Measurements from ENCODE around the gene SLC9A7.
A peak's percentile ranks its signal among the peaks of the same experiment; 100 is the strongest.
"Not testable (repeated sequence)": the region's sequence is repeated elsewhere in the genome, so short reads cannot be mapped to it uniquely, and the experiment has no call there.

Gene SLC9A7

DNA sequence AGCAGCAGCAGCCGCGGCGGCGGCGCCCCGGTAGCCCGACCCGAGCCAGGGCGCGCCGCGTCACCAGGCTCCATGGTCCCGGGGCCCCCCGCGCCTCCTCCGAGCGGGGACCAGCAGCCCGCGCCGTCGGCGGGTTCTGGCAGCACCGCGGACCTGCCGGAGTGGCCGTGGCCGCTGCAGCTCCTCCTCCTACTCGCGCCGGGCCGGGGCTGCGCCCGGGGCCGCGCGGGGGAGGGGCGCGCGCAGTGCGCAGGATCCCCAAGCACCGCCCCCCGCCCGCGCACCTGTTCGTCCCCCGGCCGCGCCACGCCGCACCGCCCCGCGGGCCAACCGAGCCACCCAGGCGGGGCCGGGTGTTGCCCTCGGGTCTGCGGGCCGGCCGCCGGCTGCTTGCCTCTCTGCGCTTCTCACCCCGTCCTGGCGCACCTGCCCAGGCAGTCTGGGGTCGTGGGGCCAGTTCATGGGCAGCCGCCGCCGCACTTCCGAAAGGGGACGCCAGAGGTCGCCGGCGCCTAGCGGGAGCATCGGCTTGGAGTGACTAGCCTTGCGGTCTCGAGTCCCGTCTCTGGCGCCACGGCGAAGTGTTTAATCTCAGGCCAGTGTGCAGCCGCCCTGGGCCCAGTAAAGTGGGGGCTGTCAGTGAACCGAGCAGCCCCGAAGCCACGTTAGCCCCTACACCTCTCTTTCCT, at the start of gene SLC9A7:
TSS of gene SLC9A7 (minus strand) at position 163 of the 689 bp plus-strand sequence. CDS start at position 74, 89 bp downstream.
- peak; percentile 60 for DNase-seq (ENCODE audit: low spot score)

DNA sequence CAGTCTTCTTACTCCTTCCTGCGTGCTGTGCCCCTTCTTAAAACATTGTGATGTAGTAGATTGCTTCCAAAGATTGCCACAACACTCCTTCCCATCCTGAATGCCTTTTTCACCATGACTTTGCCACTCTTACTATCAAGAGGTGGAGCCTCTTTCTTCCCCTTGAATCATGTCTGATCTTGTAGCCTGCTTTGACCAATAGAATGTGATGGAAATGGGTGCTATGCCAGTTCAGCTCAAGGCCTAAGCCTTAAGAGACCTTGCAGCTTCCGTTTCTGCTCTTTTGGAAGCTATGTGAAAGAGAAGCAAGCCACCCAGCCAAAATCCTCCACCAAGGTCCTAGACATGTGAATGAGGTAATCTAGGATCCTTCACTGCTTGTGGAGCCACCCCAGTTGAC, 46.4 kb upstream of the SLC9A7 start:
- DNase-seq (ENCODE audit: low spot score) = no peak

DNA sequence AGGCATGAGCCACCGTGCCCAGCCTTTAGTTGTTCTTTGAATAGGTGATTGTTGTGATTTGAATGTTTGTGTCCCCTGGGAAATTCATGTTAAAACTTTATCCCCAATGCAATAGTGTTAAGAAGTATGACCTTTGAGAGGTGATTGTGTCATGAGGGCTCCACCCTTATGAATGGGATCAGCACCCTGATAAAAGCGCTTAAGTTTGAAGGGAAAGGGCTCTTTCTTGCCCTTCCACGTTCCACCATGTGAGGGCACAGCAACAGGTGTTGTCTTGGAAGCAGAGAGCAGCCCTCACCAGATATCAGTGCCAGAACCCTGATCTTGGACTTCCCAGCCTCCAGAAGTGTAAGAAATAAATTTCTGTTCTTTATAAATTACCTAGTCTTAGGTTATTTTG, 44.2 kb upstream of the SLC9A7 start:
- no peak for DNase-seq (ENCODE audit: low spot score)

- peak; percentile 26 for DNase-seq (ENCODE audit: low spot score)
These were observed 37.8 kb upstream of the SLC9A7 start for GRCh38 chrX:46796574-46797191.

DNA sequence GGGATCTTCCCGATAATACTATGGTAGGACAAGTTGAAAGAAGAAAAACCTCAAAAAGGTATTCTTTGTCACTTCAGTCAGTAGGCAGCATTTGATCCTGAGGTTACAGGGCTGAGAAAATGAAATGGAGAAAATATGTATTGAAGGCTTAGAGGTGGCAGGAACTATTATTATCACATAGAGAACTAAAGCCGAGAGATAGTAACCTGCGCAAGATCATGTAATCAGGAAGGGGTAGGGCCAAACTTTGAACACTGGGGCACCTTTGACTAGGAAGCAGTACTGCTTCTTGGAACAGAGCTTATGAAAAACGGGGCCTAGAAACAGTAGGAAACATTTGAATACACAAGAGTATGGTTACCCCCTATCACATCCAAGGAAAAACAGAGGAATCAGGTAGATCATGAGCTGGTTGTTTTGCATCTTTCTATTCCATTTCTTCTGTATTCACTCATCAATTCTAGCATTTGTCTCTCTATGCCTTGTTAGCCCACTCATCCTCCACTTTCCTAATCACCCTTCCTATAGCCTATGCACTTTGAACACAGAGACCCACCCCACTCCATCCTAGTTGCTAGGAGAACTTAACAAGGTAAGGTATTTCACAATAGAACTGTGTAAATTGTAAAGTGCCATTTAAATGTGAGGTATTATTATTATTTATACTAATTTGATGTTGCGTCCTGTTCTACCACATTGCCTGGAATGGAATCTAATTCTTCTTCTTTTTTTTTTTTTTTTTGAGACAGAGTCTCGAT, 34.6 kb upstream of the SLC9A7 start:
- DNase-seq (ENCODE audit: low spot score) = no peak

DNA sequence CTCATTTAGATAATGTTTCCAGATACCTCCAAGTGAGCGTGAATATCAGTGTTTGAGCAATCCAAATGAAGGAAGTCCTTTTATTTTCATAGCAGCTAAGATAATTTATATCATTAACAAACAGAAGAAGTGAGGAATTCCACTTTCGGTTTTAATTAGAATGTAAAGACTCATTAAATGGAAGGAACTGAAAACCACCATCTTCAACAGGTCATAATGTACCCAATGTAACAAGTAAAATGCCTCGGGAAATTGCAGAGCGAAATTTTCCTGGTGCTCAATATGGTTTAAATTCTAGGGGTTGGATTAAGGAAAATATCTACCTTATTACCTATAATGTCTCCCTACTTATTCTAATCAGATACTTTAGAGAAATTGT, 33.9 kb upstream of the SLC9A7 start:
- DNase-seq (ENCODE audit: low spot score) = no peak

GRCh38 chrX:46791927-46792809, 33.2 kb upstream of the SLC9A7 start:
- DNase-seq (ENCODE audit: low spot score) = no peak

DNA sequence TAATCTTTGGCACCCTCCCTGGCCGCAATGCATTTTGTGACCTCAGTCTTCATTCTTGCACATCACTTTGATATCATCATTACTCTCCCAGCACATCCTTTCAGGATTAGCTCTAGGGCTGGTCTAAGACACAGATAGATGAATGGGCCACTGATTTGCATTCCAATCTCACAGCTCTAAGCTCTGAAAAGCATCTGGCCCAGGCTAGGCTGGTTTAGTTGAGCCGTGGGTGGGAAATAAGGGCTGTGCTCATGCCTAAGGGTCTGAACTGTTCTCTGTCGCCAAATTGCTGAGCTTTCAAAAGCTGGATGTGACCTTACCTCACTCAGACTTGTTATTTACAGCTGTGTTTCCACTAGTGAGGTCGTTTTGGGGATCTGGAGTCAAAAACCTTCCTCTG, 30.0 kb upstream of the SLC9A7 start:
- DNase-seq (ENCODE audit: low spot score) = no peak

DNA sequence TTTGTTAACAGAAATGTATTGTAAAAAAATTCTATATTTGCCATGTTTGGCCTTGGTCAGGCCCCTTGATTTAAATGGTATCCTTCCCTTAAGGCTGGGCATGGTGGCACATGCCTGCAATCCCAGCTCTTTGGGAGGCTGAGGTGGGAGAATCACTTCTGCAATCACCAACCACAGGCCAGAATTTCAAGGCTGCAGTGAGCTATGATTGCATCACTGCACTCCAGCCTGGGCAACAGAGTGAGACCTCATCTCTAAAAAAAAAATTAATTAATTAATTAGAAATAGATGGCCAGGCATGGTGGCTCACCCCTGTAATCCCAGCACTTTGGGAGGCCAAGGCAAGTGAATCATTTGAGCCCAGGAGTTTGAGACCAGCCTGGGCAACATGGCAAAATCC, 25.5 kb upstream of the SLC9A7 start:
- not testable (repeated sequence) for DNase-seq (ENCODE audit: low spot score)

DNA sequence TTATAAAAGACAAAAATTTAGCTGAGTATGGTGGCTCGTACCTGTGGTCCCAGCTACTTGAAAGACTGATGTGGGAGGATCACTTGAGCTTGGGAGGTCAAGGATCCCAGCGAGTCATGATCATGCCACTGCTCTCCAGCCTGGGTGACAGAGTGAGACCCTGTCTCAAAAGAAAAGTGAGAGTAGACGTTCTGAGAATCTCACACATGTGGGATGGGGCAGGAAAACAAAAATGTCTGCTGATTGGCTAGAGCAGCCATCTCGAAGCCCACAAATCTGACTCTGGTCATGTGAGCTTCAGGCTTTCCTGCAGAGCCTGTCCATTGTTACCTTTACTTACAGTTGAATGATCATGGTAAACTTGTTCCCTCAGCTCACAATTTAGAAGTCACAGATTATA, 23.1 kb upstream of the SLC9A7 start:
- no peak for DNase-seq (ENCODE audit: low spot score)

DNA sequence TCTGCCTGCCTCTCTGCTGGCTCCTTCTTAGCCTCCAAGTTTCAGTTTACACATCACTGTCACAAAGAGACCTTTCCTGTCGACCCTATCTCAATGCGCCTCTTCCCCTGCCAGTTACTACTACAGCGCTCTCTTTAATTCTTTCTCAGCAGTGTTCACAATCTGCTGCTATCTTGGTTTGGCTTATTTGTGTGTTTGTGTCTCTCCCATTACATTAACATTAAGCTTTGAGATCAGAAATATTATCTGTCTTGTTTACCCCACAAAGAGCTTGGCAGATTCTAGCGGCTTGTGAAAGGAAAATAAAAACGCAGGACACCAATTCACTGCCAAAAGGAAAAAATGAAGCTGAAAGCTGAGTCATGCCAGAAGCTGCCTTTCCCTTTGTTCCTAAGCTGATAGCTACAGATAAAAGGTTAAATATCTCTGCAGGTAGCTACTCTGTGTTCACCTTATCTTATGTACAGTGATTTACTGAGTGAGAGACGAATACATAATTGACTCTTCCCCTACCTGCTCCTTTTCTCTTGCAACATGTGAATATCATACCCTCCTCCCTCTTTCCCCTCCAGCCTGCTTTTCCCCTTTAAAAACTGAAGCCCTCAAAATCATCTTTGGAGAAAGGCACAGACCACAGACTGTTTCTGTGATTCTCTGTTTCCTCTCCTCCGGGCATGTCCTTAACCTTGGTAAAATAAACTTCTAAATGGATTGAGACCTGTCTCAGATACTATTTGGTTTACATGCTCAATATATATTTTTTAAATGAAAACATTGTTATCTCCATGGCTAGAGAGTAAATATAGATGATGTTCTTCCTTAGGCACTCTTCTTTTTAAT, 19.3 kb upstream of the SLC9A7 start:
- DNase-seq (ENCODE audit: low spot score) = no peak

DNA sequence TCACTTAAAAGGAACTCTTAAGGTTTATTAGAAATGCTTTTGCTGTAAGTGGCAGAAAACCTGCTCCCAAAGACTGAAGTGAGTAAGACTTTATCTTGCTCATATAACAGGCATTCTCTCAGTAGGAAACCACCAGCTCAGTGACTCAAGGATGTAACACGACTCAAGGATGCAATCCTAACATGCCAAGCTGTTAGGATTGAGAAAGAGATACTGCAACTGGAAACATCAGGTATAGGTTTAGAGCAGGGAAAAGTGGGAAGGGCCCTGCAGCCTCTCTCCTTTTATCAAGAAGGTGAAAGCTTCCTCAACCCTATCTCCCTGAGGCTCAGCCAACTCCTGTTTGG, 11.9 kb upstream of the SLC9A7 start:
- DNase-seq (ENCODE audit: low spot score) = no peak

GRCh38 chrX:46770000-46770816, 11.3 kb upstream of the SLC9A7 start:
- DNase-seq (ENCODE audit: low spot score) = no peak

DNA sequence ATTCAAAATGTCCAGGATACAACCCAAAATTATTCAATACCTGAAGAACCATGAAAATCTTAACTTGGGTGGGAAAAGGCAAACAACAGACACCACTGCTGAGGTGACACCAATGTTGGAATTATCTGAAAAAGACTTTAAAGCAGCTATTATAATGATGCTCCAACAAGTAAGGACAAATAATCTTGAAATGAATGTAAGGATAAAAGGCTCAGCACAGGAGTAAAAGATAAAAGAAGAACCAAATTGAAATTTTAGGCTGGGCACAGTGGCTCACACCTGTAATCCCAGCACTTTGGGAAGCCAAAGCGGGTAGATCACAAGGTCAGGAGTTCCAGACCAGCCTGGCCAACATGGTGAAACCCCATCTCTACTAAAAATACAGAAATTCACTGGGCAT, 4.0 kb upstream of the SLC9A7 start:
- no peak for DNase-seq (ENCODE audit: low spot score)

GRCh38 chrX:46759645-46759974, 692 bp upstream of the SLC9A7 start:
- no peak for DNase-seq (ENCODE audit: low spot score)

DNA sequence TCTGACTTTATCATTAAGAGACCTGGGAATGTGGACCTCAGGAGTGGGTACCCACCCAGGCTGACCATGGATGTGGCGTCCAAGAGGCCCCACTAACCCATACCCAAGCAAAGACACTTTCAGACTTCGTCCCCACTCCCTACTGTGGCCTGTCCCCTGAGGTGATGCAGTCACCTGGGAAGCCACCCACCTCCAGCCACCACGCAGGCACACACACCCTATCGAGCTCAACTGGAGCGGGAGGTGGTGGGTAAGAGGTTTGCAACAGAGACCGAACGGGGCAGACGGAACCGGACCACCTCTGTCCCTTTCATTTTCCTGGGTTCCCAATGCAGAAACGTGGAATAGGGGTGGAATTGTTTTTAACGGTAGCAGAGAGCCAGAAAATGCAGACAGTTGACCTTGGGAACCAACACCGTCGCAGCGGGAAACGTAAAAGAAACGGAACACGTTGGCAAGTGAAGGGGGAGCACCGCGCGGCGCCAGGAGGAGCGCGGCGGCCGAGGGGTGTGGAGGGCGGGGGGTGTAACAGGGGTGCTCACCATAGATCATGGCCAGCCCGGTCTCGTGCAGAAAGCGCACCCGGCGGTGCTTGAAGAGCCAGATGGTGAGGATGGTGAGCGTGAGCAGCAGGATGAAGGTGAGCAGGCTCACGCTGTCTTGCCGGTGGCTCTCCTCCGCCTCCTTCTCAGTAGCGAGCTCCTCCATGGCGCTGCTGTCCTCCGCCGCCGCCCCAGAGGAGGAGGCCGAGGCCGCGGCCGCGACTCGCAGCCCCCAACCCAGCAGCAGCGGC, 559 bp downstream of the SLC9A7 start:
- no peak for DNase-seq (ENCODE audit: low spot score)

GRCh38 chrX:46757593-46757992, 1.3 kb downstream of the SLC9A7 start:
- DNase-seq (ENCODE audit: low spot score) = no peak

DNA sequence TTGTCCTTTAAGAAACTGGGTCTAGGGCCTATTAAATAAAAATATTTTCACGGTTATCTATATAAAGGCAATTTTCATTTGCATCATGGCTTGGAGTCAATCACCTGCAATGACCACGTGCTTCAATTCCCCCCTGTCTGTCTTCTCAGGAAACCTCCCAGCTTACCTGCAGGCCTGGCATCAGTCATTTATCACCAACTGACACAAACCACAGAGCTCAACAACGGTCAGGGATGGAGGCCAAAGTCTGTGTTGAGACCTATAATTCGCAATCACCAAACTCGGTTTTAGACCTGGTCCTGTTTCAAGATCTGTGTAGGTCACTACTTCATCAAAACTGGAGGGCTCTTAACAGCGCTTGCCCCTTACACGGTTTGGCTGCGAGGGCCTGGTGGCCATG, 1.9 kb downstream of the SLC9A7 start:
- no peak for DNase-seq (ENCODE audit: low spot score)

DNA sequence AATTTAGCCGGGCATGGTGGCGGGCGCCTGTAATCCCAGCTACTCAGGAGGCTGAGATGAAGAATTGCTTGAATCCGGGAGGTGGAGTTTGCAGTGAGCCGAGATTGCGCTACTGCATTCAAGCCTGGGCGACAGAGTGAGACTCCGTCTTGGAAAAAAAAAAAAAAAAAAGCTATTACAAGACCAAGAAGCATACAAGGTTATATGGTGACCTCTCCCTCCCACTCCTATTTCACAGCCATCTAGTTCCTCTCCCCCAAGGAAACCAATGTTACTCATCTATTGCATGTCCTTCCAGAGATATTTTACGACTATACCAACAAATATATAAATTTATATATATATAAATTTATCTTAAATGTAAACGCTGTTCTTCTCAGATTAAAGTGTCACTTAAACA, 3.2 kb downstream of the SLC9A7 start:
- no peak for DNase-seq (ENCODE audit: low spot score)

DNA sequence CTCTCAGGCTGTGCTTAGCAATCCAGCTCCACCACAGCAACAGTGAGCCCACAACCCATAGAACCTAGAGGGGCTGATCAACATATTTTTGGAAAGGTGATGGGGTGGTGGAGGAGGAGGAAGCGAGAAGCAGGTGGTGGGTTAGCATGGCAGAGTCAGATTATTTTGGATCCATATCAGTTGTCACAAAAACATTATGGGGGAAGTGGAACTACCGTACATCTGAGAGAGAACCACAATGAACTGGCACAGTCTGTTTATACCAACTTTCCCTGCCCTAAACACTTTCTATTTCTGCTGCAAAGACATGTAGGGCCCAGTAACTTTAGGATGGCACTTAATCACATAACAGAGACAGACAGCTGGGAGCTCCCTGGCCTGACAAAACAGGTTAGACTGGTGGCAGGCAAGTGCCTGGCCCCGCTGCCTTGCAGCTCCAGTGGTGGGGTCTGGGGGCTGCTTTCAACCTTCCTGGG, 4.3 kb downstream of the SLC9A7 start:
- no peak for DNase-seq (ENCODE audit: low spot score)
